ENCODE data around the gene SEPHS1.
"Not testable (repeated sequence)": the region's sequence is repeated elsewhere in the genome, so short reads cannot be mapped to it uniquely, and the experiment has no call there.

Gene SEPHS1

DNA sequence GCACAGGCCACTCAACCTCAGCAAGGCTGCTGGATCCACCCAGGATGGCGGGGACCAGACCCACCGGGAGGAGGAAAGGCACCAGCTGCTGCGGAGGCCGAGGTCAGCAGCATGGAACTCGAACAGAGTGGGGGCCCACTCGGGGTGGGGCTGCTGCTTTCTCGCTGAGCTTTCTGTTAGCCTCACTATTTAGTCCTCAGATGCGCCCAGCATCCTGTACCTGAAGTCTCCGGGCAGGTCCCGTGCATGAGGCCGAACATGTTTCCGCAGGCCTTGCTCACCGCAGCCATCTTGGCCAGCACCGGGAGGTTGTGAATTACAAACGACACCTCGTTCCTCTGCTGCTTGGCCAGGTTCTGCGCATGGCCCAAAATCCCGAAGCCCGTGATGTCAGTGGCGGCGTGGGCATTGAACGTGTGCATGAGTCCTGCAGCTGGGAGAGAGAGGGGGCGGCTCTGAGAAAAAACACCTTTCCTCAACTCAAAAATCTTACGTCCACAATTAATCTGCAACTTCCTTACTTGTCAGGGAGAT is 25.4 kb downstream of the SEPHS1 start:
- DNase-seq = no peak

- no peak for DNase-seq
These were observed 26.5 kb downstream of the SEPHS1 start for GRCh38 chr10:13321576-13321975.

GRCh38 chr10:13319166-13319565 is 28.9 kb downstream of the SEPHS1 start:
- no peak for DNase-seq

DNA sequence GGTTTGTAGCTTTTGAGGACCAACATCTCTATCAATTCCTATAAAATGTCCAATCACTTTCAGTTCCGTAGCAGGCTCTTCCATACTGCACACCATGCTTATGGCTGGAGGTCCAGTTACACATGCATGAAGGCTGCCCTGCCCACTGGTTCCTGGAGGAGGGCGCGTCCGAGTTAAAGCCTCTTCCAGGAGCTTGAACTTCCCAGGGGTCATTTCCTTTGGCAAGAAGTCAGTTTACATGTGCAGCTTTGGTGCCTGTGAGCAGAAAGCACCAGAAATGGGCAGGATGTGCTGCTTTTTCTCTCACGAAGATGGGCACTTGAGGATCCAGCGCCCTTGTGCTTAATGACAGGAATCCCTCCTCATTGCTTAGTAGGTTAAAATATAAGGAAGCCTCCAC is 30.6 kb downstream of the SEPHS1 start:
- DNase-seq = no peak

DNA sequence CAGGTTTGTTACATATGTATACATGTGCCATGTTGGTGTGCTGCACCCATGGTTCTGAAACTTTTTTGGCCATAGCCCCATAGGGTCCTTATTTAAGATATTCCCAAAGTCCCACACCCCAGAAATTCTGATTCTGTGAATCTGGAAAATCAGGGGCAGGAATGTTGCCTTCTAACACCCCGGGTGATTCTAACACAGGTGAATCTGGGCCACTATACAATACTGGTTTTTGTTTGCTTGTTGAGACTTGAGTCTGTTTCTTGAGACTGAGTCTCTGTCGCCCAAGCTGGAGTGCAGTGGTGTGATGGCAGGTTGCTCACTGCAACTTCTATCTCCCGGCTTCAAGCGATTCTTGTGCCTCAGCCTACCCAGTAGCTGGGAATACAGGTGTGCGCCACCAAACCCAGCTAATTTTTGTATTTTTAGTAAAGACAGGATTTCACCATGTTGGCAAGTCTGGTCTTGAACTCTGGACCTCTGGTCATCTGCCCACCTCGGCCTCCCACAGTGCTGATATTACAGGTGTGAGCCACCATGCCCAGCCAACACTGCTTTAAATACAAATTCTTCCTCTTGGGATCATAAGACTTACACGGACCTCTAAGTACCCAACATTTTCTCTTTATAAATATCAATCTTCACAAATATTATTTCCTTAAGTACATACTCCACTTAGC is 31.3 kb downstream of the SEPHS1 start:
- DNase-seq = no peak

- DNase-seq = no peak
These were observed 32.7 kb downstream of the SEPHS1 start for GRCh38 chr10:13315361-13315760.

GRCh38 chr10:13311177-13311575 is 36.9 kb downstream of the SEPHS1 start:
- DNase-seq = no peak

- DNase-seq = no peak
These were observed 37.4 kb downstream of the SEPHS1 start for GRCh38 chr10:13310518-13311176.

DNA sequence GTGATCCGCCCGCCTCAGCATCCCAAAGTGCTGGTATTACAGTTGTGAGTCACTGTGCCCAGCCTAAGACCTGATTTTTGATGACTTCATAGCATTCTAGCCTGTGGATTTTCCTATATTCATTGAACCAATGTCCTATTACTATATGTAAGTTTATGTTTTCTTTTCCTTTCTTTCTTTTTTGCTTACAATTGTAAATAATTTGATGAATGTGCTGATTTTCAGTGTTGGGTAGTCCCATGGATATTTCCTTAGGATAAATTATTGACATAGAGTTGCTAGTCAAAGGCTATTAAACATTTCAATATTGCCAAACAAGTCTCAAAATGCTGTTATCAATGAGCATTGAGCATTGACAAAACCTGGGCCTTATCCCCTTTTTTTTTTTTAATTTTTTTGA is 38.3 kb downstream of the SEPHS1 start:
- DNase-seq = no peak

GRCh38 chr10:13308096-13308495 is 40.0 kb downstream of the SEPHS1 start:
- no peak for DNase-seq

- DNase-seq = no peak
These were observed 42.0 kb downstream of the SEPHS1 start for GRCh38 chr10:13306103-13306502.

- DNase-seq = peak; percentile 56
These were observed 45.1 kb downstream of the SEPHS1 start for GRCh38 chr10:13302821-13303555.

GRCh38 chr10:13299437-13300287 is 48.4 kb downstream of the SEPHS1 start, which contains the start of gene PHYH:
Gene PHYH (minus strand): TSS chr10:13300064. CDS start chr10:13300042, 22 bp downstream.
- DNase-seq = peak; percentile 95

DNA sequence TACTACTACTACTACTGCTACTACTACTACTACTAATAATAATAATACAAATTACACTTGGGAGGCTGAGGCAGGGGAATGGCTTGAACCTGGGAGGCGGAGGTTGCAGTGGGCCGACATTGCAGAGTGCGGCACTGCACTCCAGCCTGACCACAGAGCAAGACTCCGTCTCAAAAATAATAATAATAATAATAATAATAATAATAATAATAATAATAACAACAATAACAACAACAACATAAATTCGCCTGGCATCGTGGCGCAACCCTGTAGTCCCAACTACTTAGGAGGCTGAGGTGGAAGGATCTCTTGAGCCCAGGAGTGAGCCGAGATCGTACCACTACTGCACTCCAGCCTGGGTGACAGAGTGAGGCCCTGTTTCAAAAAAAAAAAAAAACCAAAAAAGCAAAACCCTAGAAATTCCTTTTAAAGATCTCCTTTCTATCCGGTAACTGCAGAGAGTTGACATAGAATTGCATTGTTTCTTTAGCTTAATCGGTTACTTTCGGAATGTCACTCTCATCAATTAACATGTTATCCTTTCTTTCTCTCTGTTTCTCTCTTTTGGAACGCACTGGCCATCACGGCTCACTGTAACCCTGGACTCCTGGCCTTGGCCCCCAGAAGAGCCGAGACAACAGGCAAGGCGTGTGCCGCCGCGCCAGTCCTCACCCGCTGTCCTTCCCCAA is 49.2 kb downstream of the SEPHS1 start:
- DNase-seq = no peak

GRCh38 chr10:13296476-13296875 is 51.6 kb downstream of the SEPHS1 start:
- DNase-seq = no peak

- DNase-seq = no peak
These were observed 53.3 kb downstream of the SEPHS1 start for GRCh38 chr10:13294784-13295183.

DNA sequence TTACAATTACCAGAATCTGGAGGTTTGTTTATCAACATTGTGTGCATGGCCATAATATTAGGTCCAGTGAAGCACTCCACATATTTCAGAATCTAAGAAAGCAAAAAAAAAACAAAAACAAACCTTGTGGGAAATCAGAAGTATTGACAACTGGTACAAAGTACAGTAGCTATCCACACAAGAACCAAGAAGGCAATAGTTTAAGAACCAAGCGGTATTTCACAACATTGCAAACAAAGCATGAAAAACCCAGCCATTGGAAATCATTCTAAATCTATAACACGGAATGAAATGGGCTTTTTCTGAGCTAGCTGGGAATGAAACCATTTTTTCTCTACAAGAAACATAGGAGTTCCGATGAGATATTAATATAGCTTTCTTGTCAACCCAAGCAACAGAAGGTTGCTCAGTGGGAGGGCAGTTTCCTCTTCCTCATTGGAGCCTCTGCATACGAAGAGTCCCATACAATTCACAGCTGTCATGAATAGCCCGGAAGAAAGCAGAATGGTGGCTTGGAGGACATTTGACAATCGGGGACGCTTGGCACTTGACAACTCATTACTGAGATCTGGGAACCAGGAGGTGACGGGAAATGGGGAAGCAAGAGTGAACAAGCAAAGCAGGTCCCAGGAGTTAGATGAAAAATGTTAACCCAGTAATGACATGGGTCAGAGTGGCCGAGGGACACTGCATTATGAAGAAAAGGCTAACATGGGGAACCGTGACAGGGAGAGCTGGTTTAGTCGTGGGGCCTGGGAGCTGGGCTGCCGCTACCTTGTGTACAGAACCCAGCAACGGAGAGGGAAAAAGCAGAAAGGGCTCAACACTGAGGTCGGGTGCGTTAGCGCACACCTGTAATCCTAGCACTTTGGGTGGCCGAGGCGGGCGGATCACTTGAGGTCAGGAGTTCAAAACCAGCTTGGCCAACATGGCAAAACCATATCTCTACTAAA is 56.0 kb downstream of the SEPHS1 start:
- no peak for DNase-seq

DNA sequence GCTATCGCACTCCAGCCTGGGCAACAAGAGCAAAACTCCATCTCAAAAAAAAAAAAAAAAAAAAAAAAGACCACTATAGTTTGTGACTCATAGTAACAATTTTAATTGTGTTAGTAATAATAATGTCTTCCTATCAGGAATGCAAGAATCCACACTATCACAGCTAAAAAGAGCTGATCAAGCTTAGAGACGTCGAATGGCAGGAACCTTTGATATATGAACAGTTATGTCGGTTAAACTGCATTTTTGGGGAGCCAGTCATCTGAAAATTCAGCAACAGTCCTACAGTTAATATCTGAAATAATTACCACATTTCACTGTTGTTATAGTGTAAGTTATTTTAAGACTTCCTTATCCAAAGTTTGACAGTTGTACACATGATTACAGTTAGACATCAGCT is 57.0 kb downstream of the SEPHS1 start:
- DNase-seq = no peak

DNA sequence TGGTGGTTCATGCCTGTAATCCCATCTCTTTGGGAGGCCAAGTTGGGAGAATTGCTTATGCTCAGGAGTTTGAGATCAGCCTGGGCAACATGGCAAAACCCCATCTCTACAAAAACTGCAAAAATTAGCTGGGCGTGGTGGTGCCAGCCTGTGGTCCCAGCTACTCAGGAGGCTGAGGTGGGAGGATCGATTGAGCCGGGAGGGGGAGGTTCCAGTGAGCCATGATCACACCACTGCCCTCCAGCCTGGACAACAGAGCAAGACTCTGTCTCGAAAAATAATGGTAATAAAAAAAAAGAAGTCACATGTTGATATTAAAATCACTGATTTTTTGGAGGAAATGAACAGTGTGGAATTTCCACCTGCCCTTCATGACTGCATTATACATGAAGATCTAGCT is 64.0 kb downstream of the SEPHS1 start:
- DNase-seq = no peak

- DNase-seq = not testable (repeated sequence)
These were observed 65.7 kb downstream of the SEPHS1 start for GRCh38 chr10:13282348-13282747.

All from NCI-H146 (cell line).